GM12872 (cell line): Measurements from ENCODE around the gene PPM1A.

Source experiments
- CTCF ChIP-seq: IDR thresholded peaks from 3 replicates; pipeline ENCODE4 v1.5.1; 2011; ENCODE audit warnings: low read depth, mild to moderate bottlenecking, low read length, moderate library complexity; ENCODE audit not compliant: insufficient read depth

The PPM1A gene

GRCh38 chr14:60309867-60310552, 61.0 kb downstream of the PPM1A start:
- TF ChIP-seq CTCF = no peak

DNA sequence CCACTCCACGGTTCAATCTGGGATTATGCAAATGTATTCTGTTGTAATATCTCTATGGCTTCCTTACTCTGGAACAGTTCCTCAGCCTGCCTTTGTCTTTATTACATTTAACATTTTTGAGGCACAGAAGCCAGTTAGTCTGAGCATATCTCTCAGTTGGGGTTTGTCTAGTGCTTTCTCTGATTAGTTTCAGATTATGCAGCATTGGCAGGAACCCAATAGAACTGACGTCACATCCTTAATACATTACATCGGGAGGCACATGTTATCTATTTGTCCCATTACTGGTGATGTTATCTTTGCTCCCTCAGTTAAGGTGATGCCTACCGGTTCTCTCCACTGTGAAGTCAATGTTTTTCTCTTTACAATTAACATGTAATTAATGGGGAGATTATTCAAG, 62.4 kb downstream of the PPM1A start:
- TF ChIP-seq CTCF = no peak

- no peak for TF ChIP-seq CTCF
These were observed 64.1 kb downstream of the PPM1A start for GRCh38 chr14:60313093-60313492.

GRCh38 chr14:60315196-60315990, 66.4 kb downstream of the PPM1A start:
- TF ChIP-seq CTCF = no peak

DNA sequence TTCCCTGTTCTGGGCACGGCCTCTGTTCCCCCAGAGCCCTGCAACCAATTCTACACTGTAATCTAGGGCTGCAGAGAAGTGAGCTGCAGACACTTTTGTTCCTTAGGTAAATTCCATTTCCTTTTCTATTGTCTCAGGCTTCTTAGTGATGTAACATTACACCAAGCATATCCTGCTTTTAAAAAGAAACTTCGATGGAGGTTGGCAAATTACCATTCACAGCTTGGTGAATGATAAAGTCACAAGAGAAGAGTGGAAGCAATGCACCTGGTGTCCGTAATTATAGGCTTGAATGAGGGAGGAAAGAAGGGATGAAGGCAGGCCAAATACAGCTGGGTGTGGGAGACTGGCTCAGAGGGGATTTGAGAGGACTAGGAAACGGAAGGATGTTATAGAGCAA, 68.6 kb downstream of the PPM1A start:
- TF ChIP-seq CTCF = no peak

DNA sequence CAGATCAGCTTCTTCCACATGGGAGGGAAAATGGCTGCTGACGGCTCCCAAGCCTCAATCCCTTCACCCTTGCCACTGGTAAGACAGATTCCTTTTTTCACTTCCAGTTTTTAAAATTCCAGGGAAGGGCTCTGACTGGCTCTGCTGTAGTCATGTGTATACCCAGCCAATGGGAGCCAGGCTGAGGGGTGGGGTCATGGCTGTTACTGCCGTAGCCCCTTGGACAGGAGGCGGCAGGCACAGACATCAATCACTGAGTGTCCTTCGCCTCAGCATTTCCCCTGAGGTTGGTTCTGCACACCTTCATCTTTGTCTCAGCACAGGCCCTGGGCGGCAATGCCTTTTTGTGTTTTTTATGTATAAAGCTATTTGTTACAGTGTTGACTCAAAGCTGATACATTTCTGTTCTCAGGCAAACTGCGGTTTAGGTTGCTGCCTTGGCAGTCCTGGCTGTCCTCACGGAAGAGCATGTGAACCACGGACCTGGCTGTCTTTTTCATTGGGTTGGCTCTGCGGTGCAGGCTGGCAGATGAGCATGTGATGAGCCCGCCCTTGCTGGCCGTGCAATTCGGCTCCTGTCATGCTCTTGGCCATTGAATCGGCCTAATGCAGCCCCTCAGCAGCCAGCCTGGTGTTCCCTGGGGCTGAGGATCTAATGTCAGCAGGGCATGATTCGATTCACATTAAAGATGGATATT, 74.3 kb downstream of the PPM1A start:
- no peak for TF ChIP-seq CTCF

DNA sequence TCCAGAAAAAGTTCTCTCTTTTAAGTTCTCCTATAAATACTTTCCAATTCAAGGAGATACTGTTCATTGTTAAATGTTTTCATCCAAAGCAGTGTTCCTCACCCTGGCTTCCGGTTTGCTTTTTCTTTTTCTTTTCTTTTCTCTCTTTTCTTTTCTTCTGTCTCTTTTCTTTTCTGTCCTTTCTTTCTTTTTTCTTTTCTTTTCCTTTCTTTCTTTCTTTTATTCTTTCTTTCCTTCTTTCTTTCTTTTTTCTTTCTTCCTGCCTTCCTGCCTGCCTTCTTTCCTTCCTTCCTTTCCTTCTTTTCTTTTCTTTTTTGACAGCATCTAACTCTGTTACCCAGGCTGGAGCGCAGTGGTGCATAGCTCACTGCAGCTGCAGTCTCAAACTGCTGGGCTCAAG, 75.8 kb downstream of the PPM1A start:
- TF ChIP-seq CTCF = no peak
